OCI-LY3 (cell line): Measurements from ENCODE around the gene CHST15.

Source experiments
- H2AFZ ChIP-seq: fragments of 200-600, 300-600 bp; shearing (Covaris generic); 2 replicates; pipeline ENCODE4 v1.6.0; 2014; ENCODE audit warnings: antibody characterized with exemption, low read depth, low read length
- H3K27ac ChIP-seq: fragments of 200-600, 300-600 bp; sonication (generic); 2 replicates; pipeline ENCODE4 v1.5.1; 2014; ENCODE audit warnings: mild to moderate bottlenecking, low read length, moderate library complexity, mixed read lengths
- H3K27me3 ChIP-seq: fragments of 200-600, 300-600 bp; sonication (generic); 2 replicates; pipeline ENCODE4 v1.6.1; 2014; ENCODE audit warnings: low read depth, low read length, mixed read lengths
- H3K36me3 ChIP-seq: fragments of 200-600, 300-600 bp; sonication (generic); replicated peaks from 2 replicates; pipeline ENCODE3; 2014; ENCODE audit warnings: low read depth, low read length, mixed read lengths
- H3K4me1 ChIP-seq: fragments of 300-600, 200-600 bp; sonication (generic); 2 replicates; pipeline ENCODE4 v1.6.1; 2014; ENCODE audit warnings: low read length, mixed read lengths
- H3K4me2 ChIP-seq: fragments of 200-600, 300-600 bp; sonication (generic); 2 replicates; pipeline ENCODE4 v1.6.1; 2014; ENCODE audit warnings: low read length, mixed read lengths
- H3K4me3 ChIP-seq: fragments of 300-600, 200-600 bp; sonication (generic); 2 replicates; pipeline ENCODE4 v1.5.1; 2014; ENCODE audit warnings: antibody characterized with exemption, mild to moderate bottlenecking, low read length, moderate library complexity
- H3K79me2 ChIP-seq: fragments of 300-600, 200-600 bp; shearing (Covaris generic); 2 replicates; pipeline ENCODE4 v1.6.1; 2014; ENCODE audit warnings: mild to moderate bottlenecking, low read length, mixed read lengths
- H3K9ac ChIP-seq: fragments of 300-600, 200-600 bp; shearing (Covaris generic); 2 replicates; pipeline ENCODE4 v1.6.0; 2014; ENCODE audit warnings: mild to moderate bottlenecking, low read length, moderate library complexity
- H3K9me3 ChIP-seq: fragments of 200-600, 300-600 bp; shearing (Covaris generic); 2 replicates; pipeline ENCODE4 v1.6.1; 2014; ENCODE audit warnings: low read length, mixed read lengths; ENCODE audit not compliant: insufficient read depth
- H4K20me1 ChIP-seq: fragments of 200-600, 300-600 bp; sonication (generic); 2 replicates; pipeline ENCODE4 v1.6.1; 2016; ENCODE audit warnings: low read length, mixed read lengths; ENCODE audit not compliant: insufficient read depth
- EZH2phosphoT487 ChIP-seq: fragments of 200-600 bp; shearing (Covaris generic); IDR thresholded peaks from 2 replicates; pipeline ENCODE4 v1.6.1; 2018; ENCODE audit warnings: antibody characterized with exemption, mixed run types, low read depth
- TF ChIP-seq, protein P1 (sequence below): fragments of 200-600, 300-600 bp; sonication (generic); IDR thresholded peaks from 2 replicates; pipeline ENCODE4 v1.5.1; 2014; ENCODE audit warnings: antibody characterized with exemption, low read length, low read depth

CHST15 gene

DNA sequence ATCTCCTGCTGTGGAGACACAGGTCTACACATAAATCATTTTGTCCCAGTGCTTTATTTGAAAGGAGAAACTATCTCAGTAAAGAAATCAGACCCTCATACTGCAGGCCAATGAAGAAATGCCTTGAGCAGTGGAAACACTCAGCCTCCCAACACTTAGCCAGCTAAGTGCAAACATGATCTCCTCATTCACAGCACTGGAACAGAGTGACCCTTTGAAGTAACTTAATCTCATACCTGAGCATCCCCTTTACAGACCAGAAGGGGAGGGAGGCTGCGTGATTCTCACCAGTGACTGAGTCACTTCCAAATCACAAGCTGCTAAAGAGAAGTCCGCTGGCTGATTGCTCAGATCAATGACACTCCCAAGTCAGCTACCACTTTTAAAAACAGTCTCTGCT is 4.5 kb downstream of the CHST15 start:
- Histone ChIP-seq H3K79me2 (no peaks in the 10 kb centered on the region), H2AFZ (no peak overlapping the region), H3K36me3 (no peaks in the 10 kb centered on the region), H3K27ac (no peak overlapping the region), H4K20me1 (no peaks in the 10 kb centered on the region), H3K27me3 (peaks cover under 1% of the 10 kb centered on the region; the same call in 1 of the 2 replicates), H3K9ac (no peak overlapping the region), H3K4me3 (no peak overlapping the region), H3K4me1 (no peaks in the 10 kb centered on the region), H3K9me3 (no peaks in the 10 kb centered on the region), H3K4me2 (no peak overlapping the region)
- TF ChIP-seq EZH2phosphoT487: no peak
- TF ChIP-seq, protein P1, sequence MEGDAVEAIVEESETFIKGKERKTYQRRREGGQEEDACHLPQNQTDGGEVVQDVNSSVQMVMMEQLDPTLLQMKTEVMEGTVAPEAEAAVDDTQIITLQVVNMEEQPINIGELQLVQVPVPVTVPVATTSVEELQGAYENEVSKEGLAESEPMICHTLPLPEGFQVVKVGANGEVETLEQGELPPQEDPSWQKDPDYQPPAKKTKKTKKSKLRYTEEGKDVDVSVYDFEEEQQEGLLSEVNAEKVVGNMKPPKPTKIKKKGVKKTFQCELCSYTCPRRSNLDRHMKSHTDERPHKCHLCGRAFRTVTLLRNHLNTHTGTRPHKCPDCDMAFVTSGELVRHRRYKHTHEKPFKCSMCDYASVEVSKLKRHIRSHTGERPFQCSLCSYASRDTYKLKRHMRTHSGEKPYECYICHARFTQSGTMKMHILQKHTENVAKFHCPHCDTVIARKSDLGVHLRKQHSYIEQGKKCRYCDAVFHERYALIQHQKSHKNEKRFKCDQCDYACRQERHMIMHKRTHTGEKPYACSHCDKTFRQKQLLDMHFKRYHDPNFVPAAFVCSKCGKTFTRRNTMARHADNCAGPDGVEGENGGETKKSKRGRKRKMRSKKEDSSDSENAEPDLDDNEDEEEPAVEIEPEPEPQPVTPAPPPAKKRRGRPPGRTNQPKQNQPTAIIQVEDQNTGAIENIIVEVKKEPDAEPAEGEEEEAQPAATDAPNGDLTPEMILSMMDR: no peak

DNA sequence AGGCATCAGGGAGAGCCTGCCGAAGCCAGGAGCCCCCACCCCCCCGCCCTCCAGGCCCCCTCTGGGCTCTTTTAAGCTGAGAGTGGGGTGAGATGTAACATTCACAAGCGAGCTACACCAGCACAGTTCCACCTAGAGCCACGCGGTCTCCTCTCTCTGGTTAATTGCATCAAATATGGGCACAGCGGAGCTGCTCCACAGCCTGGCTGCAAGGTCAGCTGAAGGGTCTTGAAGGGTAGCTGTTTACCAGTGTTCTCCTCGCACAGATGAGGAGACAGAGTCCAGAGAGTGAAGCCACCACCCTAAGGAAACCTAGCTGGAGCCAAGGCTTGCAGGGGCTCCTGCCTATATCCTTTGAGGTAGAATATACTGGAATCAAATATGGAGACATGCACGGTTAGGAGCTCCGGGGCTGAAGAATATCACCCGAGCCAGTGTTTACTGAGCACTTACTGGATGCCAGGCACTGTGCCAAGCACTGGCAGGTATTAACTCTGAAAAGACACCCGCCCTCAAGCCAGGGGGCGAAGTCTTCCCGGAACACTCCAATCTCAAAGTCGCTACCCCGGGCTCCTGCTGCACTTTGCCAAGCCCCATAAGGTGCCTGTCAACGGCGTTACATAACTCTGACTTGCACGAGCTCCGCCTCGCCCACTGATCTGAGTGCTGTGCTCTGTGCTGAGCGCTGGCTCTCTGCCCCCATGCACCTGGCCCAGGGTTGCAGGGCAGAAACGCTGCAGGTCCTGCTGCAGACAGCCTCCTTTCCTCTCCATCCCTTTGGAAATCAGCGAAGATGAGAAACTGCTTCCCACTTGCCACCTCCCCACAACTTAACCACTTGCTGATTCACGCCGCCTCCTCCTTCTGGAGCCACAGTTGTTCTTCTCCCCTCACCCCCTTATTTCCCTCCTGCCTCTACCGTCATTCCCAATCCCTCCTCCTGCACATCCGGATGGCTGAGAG is 5.4 kb downstream of the CHST15 start:
- H3K36me3 ChIP-seq: no peaks in the 10 kb centered on the region
- H3K4me1 ChIP-seq: no peaks in the 10 kb centered on the region
- no peaks in the 10 kb centered on the region for H3K27me3 ChIP-seq
- no peak overlapping the region for H3K4me2 ChIP-seq
- no peak overlapping the region for H2AFZ ChIP-seq
- H4K20me1 ChIP-seq: no peaks in the 10 kb centered on the region
- H3K9ac ChIP-seq: no peak overlapping the region
- H3K79me2 ChIP-seq: no peaks in the 10 kb centered on the region
- H3K4me3 ChIP-seq: no peak overlapping the region
- H3K27ac ChIP-seq: no peak overlapping the region
- no peaks in the 10 kb centered on the region for H3K9me3 ChIP-seq
- no peak for TF ChIP-seq EZH2phosphoT487
- TF ChIP-seq, protein P1: no peak

DNA sequence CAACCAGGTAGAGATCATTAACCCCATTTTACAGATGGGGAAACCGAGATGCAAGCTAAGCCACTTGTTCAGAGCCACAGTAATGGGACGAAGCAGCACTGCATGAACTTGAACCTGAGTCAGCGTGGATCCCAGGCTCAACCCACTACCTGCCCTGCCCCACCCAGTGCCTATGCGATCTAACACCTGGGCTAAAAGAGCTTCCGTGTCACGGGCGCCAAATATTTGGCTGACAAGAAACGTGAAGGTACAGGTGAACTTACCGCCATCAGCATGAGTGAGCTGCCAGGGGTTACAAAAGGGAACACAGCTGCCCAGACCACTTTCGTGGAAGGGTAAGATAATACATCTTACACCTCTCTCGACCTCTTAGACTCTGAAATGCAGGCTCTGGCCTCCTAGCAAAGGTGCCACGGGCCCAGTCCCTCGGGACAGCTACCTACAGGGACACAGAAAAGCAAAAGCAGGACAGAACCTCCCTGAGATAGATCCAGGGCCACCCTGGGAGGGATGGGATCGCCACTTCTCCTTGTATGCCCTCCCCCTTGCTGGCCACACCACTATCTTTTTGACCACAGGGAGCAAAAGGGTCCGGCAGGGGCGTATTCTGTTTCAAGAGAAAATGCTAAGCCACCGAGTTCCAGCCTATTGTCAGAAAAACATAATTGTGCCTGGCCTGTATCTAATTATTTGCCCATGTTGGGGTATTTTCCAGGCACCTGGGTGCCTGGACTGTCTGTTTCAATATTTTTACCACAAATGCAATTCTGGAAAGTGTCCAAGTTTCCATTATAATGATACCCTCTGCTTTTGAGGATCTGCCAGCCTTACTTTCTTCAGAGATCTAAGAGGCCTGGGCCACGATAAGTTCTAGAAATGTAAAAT is 6.4 kb downstream of the CHST15 start:
- Histone ChIP-seq H4K20me1 (no peaks in the 10 kb centered on the region), H3K36me3 (no peaks in the 10 kb centered on the region), H3K9me3 (no peaks in the 10 kb centered on the region), H3K27ac (no peak overlapping the region), H3K4me3 (no peak overlapping the region), H3K4me1 (no peaks in the 10 kb centered on the region), H3K4me2 (no peak overlapping the region), H3K9ac (no peak overlapping the region), H3K27me3 (no peaks in the 10 kb centered on the region; the same call in 1 of the 2 replicates), H3K79me2 (no peaks in the 10 kb centered on the region), H2AFZ (no peak overlapping the region)
- TF ChIP-seq, protein P1: no peak
- no peak for TF ChIP-seq EZH2phosphoT487
